Airway epithelial cell (primary cell): ENCODE results near the gene KRTAP1-4. TPM values are rescaled to one million over a fixed set of nuclear protein-coding genes. Genes with fewer than 3 reads are reported as not detected.

Source experiments
- total RNA-seq: library from RNA; depleted of rRNA; stranded (reverse); fragments of >200 nt; gene quantifications from 2 replicates; pipeline ENCODE4 v1.2.3, GENCODE V29; 2015

Gene KRTAP1-4
- total RNA-seq: not detected in 2 replicates

GRCh38 chr17:41029633-41030245 lies at the start of gene KRTAP1-4:
Gene KRTAP1-4 (minus strand): TSS chr17:41030195. CDS start chr17:41030078, 117 bp downstream.

GRCh38 chr17:41065829-41066624 lies 36.0 kb upstream of the KRTAP1-4 start, which contains the start of gene KRTAP2-4:
Gene KRTAP2-4 (minus strand): TSS chr17:41065879. CDS start chr17:41065845, 34 bp downstream.

GRCh38 chr17:41060052-41060604 lies 30.1 kb upstream of the KRTAP1-4 start, which contains the start of gene KRTAP2-3:
Gene KRTAP2-3 (minus strand): TSS chr17:41060114. CDS start chr17:41060050, 64 bp downstream.

GRCh38 chr17:41055130-41055529 lies 25.1 kb upstream of the KRTAP1-4 start, which contains the start of gene KRTAP2-2:
Gene KRTAP2-2 (minus strand): TSS chr17:41055230. CDS start chr17:41055211, 19 bp downstream.

GRCh38 chr17:41046735-41047465 lies 16.9 kb upstream of the KRTAP1-4 start, which contains the start of gene KRTAP2-1:
Gene KRTAP2-1 (minus strand): TSS chr17:41047316. CDS start chr17:41047267, 49 bp downstream.

GRCh38 chr17:41040783-41041571 lies 11.0 kb upstream of the KRTAP1-4 start, which contains the start of gene KRTAP1-1:
Gene KRTAP1-1 (minus strand): TSS chr17:41041450. CDS start chr17:41041397, 53 bp downstream.

GRCh38 chr17:41034346-41034935 lies 4.4 kb upstream of the KRTAP1-4 start, which contains the start of gene KRTAP1-3:
Gene KRTAP1-3 (minus strand): TSS chr17:41034874. CDS start chr17:41034821, 53 bp downstream.

GRCh38 chr17:41026715-41027471 lies 3.1 kb downstream of the KRTAP1-4 start, which contains the start of gene KRTAP1-5:
Gene KRTAP1-5 (minus strand): TSS chr17:41027208. CDS start chr17:41027155, 53 bp downstream.

GRCh38 chr17:41008811-41009210 lies 21.2 kb downstream of the KRTAP1-4 start, which contains the start of gene KRTAP3-1:
Gene KRTAP3-1 (minus strand): TSS chr17:41009128. CDS start chr17:41009074, 54 bp downstream.

GRCh38 chr17:40999563-40999962 lies 30.4 kb downstream of the KRTAP1-4 start, which contains the start of gene KRTAP3-2:
Gene KRTAP3-2 (minus strand): TSS chr17:40999906. CDS start chr17:40999853, 53 bp downstream.

GRCh38 chr17:40993839-40994238 lies 36.2 kb downstream of the KRTAP1-4 start, which contains the start of gene KRTAP3-3:
Gene KRTAP3-3 (minus strand): TSS chr17:40994164. CDS start chr17:40994097, 67 bp downstream.

GRCh38 chr17:40984226-40984625 lies 45.8 kb downstream of the KRTAP1-4 start, which contains the start of gene KRT40:
Gene KRT40 (minus strand): TSS chr17:40984326. CDS start chr17:40984273, 53 bp downstream.

Other genes starting within 250 kb of the KRTAP1-4 start
- not detected in 2 replicates for gene KRT27, start 247.6 kb downstream of the KRTAP1-4 start, total RNA-seq
- not detected in 2 replicates for gene KRT28, start 230.2 kb downstream of the KRTAP1-4 start, total RNA-seq
- 59.0 and 68.3 TPM in 2 replicates for gene KRT10, start 207.6 kb downstream of the KRTAP1-4 start, total RNA-seq
- not detected in 2 replicates for gene KRT12, start 163.0 kb downstream of the KRTAP1-4 start, total RNA-seq
- not detected in 2 replicates for gene KRT20, start 145.0 kb downstream of the KRTAP1-4 start, total RNA-seq
- 35.7 and 36.8 TPM in 2 replicates for gene KRT23, start 92.5 kb downstream of the KRTAP1-4 start, total RNA-seq
- not detected in 2 replicates for gene KRT39, start 63.2 kb downstream of the KRTAP1-4 start, total RNA-seq
- 0.07 TPM in 1 of 2 replicates, not detected in the other for gene KRT40, start 45.9 kb downstream of the KRTAP1-4 start, total RNA-seq
- gene KRTAP3-3, start 36.0 kb downstream of the KRTAP1-4 start, total RNA-seq: not detected in 2 replicates
- gene KRTAP3-2, start 30.3 kb downstream of the KRTAP1-4 start, total RNA-seq: not detected in 2 replicates
- not detected in 2 replicates for gene KRTAP3-1, start 21.1 kb downstream of the KRTAP1-4 start, total RNA-seq
- not detected in 2 replicates for gene KRTAP1-5, start 3.0 kb downstream of the KRTAP1-4 start, total RNA-seq
- not detected in 2 replicates for gene KRTAP1-3, start 4.7 kb upstream of the KRTAP1-4 start, total RNA-seq
- gene KRTAP1-1, start 11.3 kb upstream of the KRTAP1-4 start, total RNA-seq: not detected in 2 replicates
- gene KRTAP2-1, start 17.1 kb upstream of the KRTAP1-4 start, total RNA-seq: not detected in 2 replicates
- gene KRTAP2-2, start 25.0 kb upstream of the KRTAP1-4 start, total RNA-seq: not detected in 2 replicates
- gene KRTAP2-3, start 29.9 kb upstream of the KRTAP1-4 start, total RNA-seq: 0.21 and 0.84 TPM in 2 replicates
- gene KRTAP2-4, start 35.7 kb upstream of the KRTAP1-4 start, total RNA-seq: not detected in 2 replicates
- gene KRTAP4-7, start 54.0 kb upstream of the KRTAP1-4 start, total RNA-seq: not detected in 2 replicates
- gene KRTAP4-8, start 67.9 kb upstream of the KRTAP1-4 start, total RNA-seq: not detected in 2 replicates
- gene KRTAP4-16, start 72.0 kb upstream of the KRTAP1-4 start, total RNA-seq: not detected in 2 replicates
- not detected in 2 replicates for gene KRTAP4-9, start 75.2 kb upstream of the KRTAP1-4 start, total RNA-seq
- gene KRTAP4-11, start 88.2 kb upstream of the KRTAP1-4 start, total RNA-seq: not detected in 2 replicates
- gene KRTAP4-12, start 94.0 kb upstream of the KRTAP1-4 start, total RNA-seq: not detected in 2 replicates
- gene KRTAP4-6, start 110.3 kb upstream of the KRTAP1-4 start, total RNA-seq: not detected in 2 replicates
- gene KRTAP4-5, start 119.6 kb upstream of the KRTAP1-4 start, total RNA-seq: not detected in 2 replicates
- not detected in 2 replicates for gene KRTAP4-4, start 130.6 kb upstream of the KRTAP1-4 start, total RNA-seq
- not detected in 2 replicates for gene KRTAP4-3, start 138.0 kb upstream of the KRTAP1-4 start, total RNA-seq
- gene KRTAP4-2, start 148.0 kb upstream of the KRTAP1-4 start, total RNA-seq: not detected in 2 replicates
- not detected in 2 replicates for gene KRTAP4-1, start 154.7 kb upstream of the KRTAP1-4 start, total RNA-seq
- not detected in 2 replicates for gene KRTAP9-1, start 159.7 kb upstream of the KRTAP1-4 start, total RNA-seq
- not detected in 2 replicates for gene KRTAP9-2, start 196.5 kb upstream of the KRTAP1-4 start, total RNA-seq
- gene KRTAP9-3, start 202.3 kb upstream of the KRTAP1-4 start, total RNA-seq: not detected in 2 replicates
- not detected in 2 replicates for gene KRTAP9-8, start 207.8 kb upstream of the KRTAP1-4 start, total RNA-seq
- not detected in 2 replicates for gene KRTAP9-4, start 219.5 kb upstream of the KRTAP1-4 start, total RNA-seq
- gene KRTAP9-9, start 225.2 kb upstream of the KRTAP1-4 start, total RNA-seq: not detected in 2 replicates
- not detected in 2 replicates for gene KRTAP9-6, start 235.2 kb upstream of the KRTAP1-4 start, total RNA-seq
- not detected in 2 replicates for gene KRTAP9-7, start 245.5 kb upstream of the KRTAP1-4 start, total RNA-seq